Measurements from ENCODE around the gene GAS2L2. TPM values are rescaled to one million over a fixed set of nuclear protein-coding genes. Genes with fewer than 3 reads are reported as not detected.

The GAS2L2 gene
- total and polyA plus RNA-seq, 2 experiments from 2014 or later, result 0.06 TPM; not detected in 1

DNA sequence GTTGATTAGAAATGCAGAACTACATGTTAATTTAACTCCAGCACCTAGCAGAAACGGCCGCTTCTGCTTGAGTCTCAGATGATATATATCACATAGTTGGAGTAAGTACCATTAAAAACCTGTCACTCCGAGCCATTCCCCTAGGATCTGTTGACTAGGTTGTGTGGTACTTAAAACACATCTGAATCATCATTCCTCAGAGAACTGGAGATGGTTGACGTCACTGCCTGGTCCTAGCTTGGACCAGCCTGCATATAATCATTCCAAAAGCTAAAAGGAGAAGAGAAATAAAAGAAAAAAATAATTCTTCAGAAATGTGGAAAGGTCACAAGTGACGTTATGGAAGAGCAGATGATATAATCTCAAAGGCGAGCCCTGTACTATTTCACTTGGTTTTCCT lies 52.9 kb downstream of the GAS2L2 start:
- H3K4me2 ChIP-seq, result no peak overlapping the region
- Mint-ChIP-seq H3K27ac (no peak overlapping the region), H3K9me3 (no peaks in the 10 kb centered on the region), H3K4me3 (no peak overlapping the region), H3K36me3 (ENCODE audit: low read depth) (peaks cover 6% of the 10 kb centered on the region), H3K4me1 (peaks cover 9% of the 10 kb centered on the region), H3K27me3 (ENCODE audit: insufficient read depth, low read depth, poor library complexity) (peaks cover 2% of the 10 kb centered on the region)
- no peaks in the 10 kb centered on the region for H3K79me2 ChIP-seq (replicated peaks; ENCODE audit: insufficient read depth)
- H4K20me1 ChIP-seq (replicated peaks; ENCODE audit: insufficient read depth), result peaks cover 5% of the 10 kb centered on the region
- H3K9me2 ChIP-seq (ENCODE audit: insufficient read depth), result no peaks in the 10 kb centered on the region
- TF ChIP-seq EZH2phosphoT487 (IDR thresholded peaks at IDR 0.05; ENCODE audit: unreplicated experiment) (no peak), CREB1 (CRISPR knock-in tag; IDR thresholded peaks at IDR 0.05; ENCODE audit: low read depth) (no peak), ZNF114 (CRISPR knock-in tag; IDR thresholded peaks at IDR 0.05) (no peak), EZH2 (IDR thresholded peaks at IDR 0.05; ENCODE audit: low read depth, unreplicated experiment) (no peak)
- TF ChIP-seq, protein P1, sequence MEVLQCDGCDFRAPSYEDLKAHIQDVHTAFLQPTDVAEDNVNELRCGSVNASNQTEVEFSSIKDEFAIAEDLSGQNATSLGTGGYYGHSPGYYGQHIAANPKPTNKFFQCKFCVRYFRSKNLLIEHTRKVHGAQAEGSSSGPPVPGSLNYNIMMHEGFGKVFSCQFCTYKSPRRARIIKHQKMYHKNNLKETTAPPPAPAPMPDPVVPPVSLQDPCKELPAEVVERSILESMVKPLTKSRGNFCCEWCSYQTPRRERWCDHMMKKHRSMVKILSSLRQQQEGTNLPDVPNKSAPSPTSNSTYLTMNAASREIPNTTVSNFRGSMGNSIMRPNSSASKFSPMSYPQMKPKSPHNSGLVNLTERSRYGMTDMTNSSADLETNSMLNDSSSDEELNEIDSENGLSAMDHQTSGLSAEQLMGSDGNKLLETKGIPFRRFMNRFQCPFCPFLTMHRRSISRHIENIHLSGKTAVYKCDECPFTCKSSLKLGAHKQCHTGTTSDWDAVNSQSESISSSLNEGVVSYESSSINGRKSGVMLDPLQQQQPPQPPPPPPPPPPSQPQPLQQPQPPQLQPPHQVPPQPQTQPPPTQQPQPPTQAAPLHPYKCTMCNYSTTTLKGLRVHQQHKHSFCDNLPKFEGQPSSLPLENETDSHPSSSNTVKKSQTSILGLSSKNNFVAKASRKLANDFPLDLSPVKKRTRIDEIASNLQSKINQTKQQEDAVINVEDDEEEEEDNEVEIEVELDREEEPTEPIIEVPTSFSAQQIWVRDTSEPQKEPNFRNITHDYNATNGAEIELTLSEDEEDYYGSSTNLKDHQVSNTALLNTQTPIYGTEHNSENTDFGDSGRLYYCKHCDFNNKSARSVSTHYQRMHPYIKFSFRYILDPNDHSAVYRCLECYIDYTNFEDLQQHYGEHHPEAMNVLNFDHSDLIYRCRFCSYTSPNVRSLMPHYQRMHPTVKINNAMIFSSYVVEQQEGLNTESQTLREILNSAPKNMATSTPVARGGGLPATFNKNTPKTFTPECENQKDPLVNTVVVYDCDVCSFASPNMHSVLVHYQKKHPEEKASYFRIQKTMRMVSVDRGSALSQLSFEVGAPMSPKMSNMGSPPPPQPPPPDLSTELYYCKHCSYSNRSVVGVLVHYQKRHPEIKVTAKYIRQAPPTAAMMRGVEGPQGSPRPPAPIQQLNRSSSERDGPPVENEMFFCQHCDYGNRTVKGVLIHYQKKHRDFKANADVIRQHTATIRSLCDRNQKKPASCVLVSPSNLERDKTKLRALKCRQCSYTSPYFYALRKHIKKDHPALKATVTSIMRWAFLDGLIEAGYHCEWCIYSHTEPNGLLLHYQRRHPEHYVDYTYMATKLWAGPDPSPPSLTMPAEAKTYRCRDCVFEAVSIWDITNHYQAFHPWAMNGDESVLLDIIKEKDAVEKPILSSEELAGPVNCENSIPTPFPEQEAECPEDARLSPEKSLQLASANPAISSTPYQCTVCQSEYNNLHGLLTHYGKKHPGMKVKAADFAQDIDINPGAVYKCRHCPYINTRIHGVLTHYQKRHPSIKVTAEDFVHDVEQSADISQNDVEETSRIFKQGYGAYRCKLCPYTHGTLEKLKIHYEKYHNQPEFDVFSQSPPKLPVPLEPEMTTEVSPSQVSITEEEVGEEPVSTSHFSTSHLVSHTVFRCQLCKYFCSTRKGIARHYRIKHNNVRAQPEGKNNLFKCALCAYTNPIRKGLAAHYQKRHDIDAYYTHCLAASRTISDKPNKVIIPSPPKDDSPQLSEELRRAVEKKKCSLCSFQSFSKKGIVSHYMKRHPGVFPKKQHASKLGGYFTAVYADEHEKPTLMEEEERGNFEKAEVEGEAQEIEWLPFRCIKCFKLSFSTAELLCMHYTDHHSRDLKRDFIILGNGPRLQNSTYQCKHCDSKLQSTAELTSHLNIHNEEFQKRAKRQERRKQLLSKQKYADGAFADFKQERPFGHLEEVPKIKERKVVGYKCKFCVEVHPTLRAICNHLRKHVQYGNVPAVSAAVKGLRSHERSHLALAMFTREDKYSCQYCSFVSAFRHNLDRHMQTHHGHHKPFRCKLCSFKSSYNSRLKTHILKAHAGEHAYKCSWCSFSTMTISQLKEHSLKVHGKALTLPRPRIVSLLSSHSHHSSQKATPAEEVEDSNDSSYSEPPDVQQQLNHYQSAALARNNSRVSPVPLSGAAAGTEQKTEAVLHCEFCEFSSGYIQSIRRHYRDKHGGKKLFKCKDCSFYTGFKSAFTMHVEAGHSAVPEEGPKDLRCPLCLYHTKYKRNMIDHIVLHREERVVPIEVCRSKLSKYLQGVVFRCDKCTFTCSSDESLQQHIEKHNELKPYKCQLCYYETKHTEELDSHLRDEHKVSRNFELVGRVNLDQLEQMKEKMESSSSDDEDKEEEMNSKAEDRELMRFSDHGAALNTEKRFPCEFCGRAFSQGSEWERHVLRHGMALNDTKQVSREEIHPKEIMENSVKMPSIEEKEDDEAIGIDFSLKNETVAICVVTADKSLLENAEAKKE (CRISPR knock-in tag; IDR thresholded peaks at IDR 0.05), result no peak
- TF ChIP-seq, protein P2, sequence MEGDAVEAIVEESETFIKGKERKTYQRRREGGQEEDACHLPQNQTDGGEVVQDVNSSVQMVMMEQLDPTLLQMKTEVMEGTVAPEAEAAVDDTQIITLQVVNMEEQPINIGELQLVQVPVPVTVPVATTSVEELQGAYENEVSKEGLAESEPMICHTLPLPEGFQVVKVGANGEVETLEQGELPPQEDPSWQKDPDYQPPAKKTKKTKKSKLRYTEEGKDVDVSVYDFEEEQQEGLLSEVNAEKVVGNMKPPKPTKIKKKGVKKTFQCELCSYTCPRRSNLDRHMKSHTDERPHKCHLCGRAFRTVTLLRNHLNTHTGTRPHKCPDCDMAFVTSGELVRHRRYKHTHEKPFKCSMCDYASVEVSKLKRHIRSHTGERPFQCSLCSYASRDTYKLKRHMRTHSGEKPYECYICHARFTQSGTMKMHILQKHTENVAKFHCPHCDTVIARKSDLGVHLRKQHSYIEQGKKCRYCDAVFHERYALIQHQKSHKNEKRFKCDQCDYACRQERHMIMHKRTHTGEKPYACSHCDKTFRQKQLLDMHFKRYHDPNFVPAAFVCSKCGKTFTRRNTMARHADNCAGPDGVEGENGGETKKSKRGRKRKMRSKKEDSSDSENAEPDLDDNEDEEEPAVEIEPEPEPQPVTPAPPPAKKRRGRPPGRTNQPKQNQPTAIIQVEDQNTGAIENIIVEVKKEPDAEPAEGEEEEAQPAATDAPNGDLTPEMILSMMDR (conservative IDR thresholded peaks at IDR 0.05; ENCODE audit: low read depth in 2 of 2), result no peak
- TF ChIP-seq, protein P3, sequence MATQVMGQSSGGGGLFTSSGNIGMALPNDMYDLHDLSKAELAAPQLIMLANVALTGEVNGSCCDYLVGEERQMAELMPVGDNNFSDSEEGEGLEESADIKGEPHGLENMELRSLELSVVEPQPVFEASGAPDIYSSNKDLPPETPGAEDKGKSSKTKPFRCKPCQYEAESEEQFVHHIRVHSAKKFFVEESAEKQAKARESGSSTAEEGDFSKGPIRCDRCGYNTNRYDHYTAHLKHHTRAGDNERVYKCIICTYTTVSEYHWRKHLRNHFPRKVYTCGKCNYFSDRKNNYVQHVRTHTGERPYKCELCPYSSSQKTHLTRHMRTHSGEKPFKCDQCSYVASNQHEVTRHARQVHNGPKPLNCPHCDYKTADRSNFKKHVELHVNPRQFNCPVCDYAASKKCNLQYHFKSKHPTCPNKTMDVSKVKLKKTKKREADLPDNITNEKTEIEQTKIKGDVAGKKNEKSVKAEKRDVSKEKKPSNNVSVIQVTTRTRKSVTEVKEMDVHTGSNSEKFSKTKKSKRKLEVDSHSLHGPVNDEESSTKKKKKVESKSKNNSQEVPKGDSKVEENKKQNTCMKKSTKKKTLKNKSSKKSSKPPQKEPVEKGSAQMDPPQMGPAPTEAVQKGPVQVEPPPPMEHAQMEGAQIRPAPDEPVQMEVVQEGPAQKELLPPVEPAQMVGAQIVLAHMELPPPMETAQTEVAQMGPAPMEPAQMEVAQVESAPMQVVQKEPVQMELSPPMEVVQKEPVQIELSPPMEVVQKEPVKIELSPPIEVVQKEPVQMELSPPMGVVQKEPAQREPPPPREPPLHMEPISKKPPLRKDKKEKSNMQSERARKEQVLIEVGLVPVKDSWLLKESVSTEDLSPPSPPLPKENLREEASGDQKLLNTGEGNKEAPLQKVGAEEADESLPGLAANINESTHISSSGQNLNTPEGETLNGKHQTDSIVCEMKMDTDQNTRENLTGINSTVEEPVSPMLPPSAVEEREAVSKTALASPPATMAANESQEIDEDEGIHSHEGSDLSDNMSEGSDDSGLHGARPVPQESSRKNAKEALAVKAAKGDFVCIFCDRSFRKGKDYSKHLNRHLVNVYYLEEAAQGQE (IDR thresholded peaks at IDR 0.05; ENCODE audit: unreplicated experiment), result no peak
- peaks cover 6% of the 10 kb centered on the region; the same call in 1 of the 2 replicates for H3K4me1 ChIP-seq (ENCODE audit: insufficient read depth)
- ATAC-seq, result no peak
- H3K27me3 ChIP-seq (ENCODE audit: insufficient read depth), result no peaks in the 10 kb centered on the region
- no peak for DNase-seq (ENCODE audit: low spot score)
- H3K27ac ChIP-seq (ENCODE audit: low read depth), result no peak overlapping the region
- no peaks in the 10 kb centered on the region for H3K36me3 ChIP-seq (ENCODE audit: insufficient read depth)
- no peaks in the 10 kb centered on the region for H3F3A ChIP-seq (replicated peaks; ENCODE audit: low read depth)
- no peak overlapping the region for H2AFZ ChIP-seq
- no peak overlapping the region for H3K4me3 ChIP-seq

Data from GM23338 (cell line).